OCI-LY7 (cell line): ENCODE data around the gene MTUS2.

Experiments
- CTCF ChIP-seq: fragments of 200-600 bp; sonication (generic); conservative IDR thresholded peaks from 2 replicates; pipeline ENCODE4 v1.5.1; 2014; ENCODE audit warnings: mild to moderate bottlenecking, antibody characterized with exemption, low read length, moderate library complexity, mixed read lengths
- EZH2phosphoT487 ChIP-seq: fragments of 200-600 bp; sonication (generic); IDR thresholded peaks from 2 replicates; pipeline ENCODE4 v1.6.1; 2018; ENCODE audit warnings: low read depth, borderline replicate concordance, mild to moderate bottlenecking, mixed run types, antibody characterized with exemption, low read length, moderate library complexity, mixed read lengths

- no peak for TF ChIP-seq CTCF
- no peak for TF ChIP-seq EZH2phosphoT487
These were observed 446.9 kb downstream of the MTUS2 start for GRCh38 chr13:29266756-29267733.
